H1 (cell line): Measurements from ENCODE around the gene KCNB1. TPM values are rescaled to one million over a fixed set of nuclear protein-coding genes. Genes with fewer than 3 reads are reported as not detected.
A peak's percentile ranks its signal among the peaks of the same experiment; 100 is the strongest.

Experiments
- CTCF ChIA-PET: fragments of 300-600 bp; sonication (Branson Sonifier 250); formaldehyde crosslinking; loops from one replicate; lab custom pipeline; 2021; ENCODE audit not compliant: partially characterized antibody; lab: Charles Lee
- POLR2A ChIA-PET: fragments of 300-600 bp; sonication (Branson Sonifier 250); formaldehyde crosslinking; loops from one replicate; lab custom pipeline; 2021; ENCODE audit warnings: inconsistent platforms; ENCODE audit not compliant: partially characterized antibody; lab: Charles Lee
- DNase-seq, 2 experiments: peaks; one replicate each; pipeline versions ENCODE4 v3.0.0 to v3.0.0-alpha.2; 2010 to 2022; ENCODE audit warnings: low spot score in 2 of 2, low read depth in 1 of 2, mixed read lengths in 1 of 2
- FAIRE-seq: peaks from 2 replicates; lab custom pipeline; 2011; peaks lifted over from hg19 to GRCh38; lab: Jason Lieb, UNC
- H2AFZ ChIP-seq: 2 replicates; pipeline ENCODE4 v1.8.1; 2012; ENCODE audit warnings: low read length, inconsistent platforms
- H2AK5ac ChIP-seq: 2 replicates; pipeline ENCODE4 v1.6.1; 2013; ENCODE audit warnings: low read depth, low read length
- H2BK120ac ChIP-seq: replicated peaks from 2 replicates; pipeline ENCODE3; 2013; ENCODE audit warnings: low read depth, low read length, inconsistent platforms
- H2BK12ac ChIP-seq: 2 replicates; pipeline ENCODE4 v1.6.1; 2013; ENCODE audit warnings: low read depth, low read length
- H2BK15ac ChIP-seq: 2 replicates; pipeline ENCODE4 v1.6.1; 2013; ENCODE audit warnings: low read length
- H2BK20ac ChIP-seq: 2 replicates; pipeline ENCODE4 v1.6.1; 2013; ENCODE audit warnings: low read length
- H2BK5ac ChIP-seq: 2 replicates; pipeline ENCODE4 v1.6.1; 2013; ENCODE audit warnings: low read depth, low read length
- H3K14ac ChIP-seq: 2 replicates; pipeline ENCODE4 v1.6.1; 2013; ENCODE audit warnings: inconsistent platforms; ENCODE audit not compliant: insufficient read length
- H3K18ac ChIP-seq: 2 replicates; pipeline ENCODE4 v1.6.1; 2013; ENCODE audit warnings: low read length; ENCODE audit errors: extremely low read depth
- H3K23ac ChIP-seq: 2 replicates; pipeline ENCODE4 v1.6.1; 2013; ENCODE audit warnings: inconsistent platforms; ENCODE audit not compliant: insufficient read length
- H3K23me2 ChIP-seq: 2 replicates; pipeline ENCODE4 v1.6.1; 2013; ENCODE audit warnings: low read depth, low read length
- H3K27ac ChIP-seq: 2 replicates; pipeline ENCODE4 v1.6.1; 2011; ENCODE audit warnings: low read depth, low read length, inconsistent platforms
- H3K27me3 ChIP-seq, 4 experiments: replicated peaks in 1 of 4; 1 replicate in 1 of 4; 2 replicates in 3 of 4; pipeline versions ENCODE4 v1.6.1 to v1.8.1; 2011 to 2013; ENCODE audit warnings: low read length in 3 of 4, mild to moderate bottlenecking in 3 of 4, inconsistent platforms in 2 of 4, mixed read lengths in 2 of 4, moderate library complexity in 1 of 4; ENCODE audit not compliant: control insufficient read depth in 3 of 4, insufficient read depth in 3 of 4; ENCODE audit errors: extremely low read depth in 1 of 4
- H3K36me3 ChIP-seq, 4 experiments: 2 replicates each; pipeline versions ENCODE4 v1.6.1 to v1.8.1; 2011 to 2013; ENCODE audit warnings: mild to moderate bottlenecking in 4 of 4, low read length in 3 of 4, moderate library complexity in 2 of 4, control low read depth in 1 of 4, inconsistent platforms in 1 of 4; ENCODE audit not compliant: insufficient read depth in 4 of 4, control insufficient read depth in 2 of 4
- H3K4ac ChIP-seq: replicated peaks from 2 replicates; pipeline ENCODE3; 2013; ENCODE audit warnings: low read length, low read depth, mixed read lengths, inconsistent platforms; ENCODE audit not compliant: insufficient read length
- H3K4me1 ChIP-seq, 4 experiments: replicated peaks in 1 of 4; 1 replicate in 1 of 4; 2 replicates in 3 of 4; pipeline versions ENCODE4 v1.6.1 to v1.8.1; 2011 to 2013; ENCODE audit warnings: low read length in 3 of 4, inconsistent platforms in 2 of 4, mixed read lengths in 1 of 4; ENCODE audit not compliant: insufficient read depth in 4 of 4, control insufficient read depth in 3 of 4
- H3K4me2 ChIP-seq, 2 experiments: 2 replicates each; pipeline versions ENCODE4 v1.6.1 to v1.8.1; 2011 to 2013; ENCODE audit warnings: low read depth in 2 of 2, low read length in 2 of 2, control low read depth in 1 of 2, inconsistent platforms in 1 of 2, mild to moderate bottlenecking in 1 of 2; ENCODE audit not compliant: insufficient read depth in 1 of 2
- H3K4me3 ChIP-seq, 4 experiments: fragments of 200-600, 300-600 bp in 1 of 4; sonication (generic), shearing (Covaris generic), sonication (Bioruptor Twin) in 1 of 4; 2 replicates each; pipeline versions ENCODE4 v1.5.1 to v1.8.1; 2011 to 2016; ENCODE audit warnings: low read length in 4 of 4, low read depth in 3 of 4, control low read depth in 2 of 4, inconsistent platforms in 2 of 4, mild to moderate bottlenecking in 2 of 4, mixed read lengths in 1 of 4, moderate library complexity in 1 of 4; ENCODE audit not compliant: insufficient read depth in 2 of 4; ENCODE audit errors: extremely low read depth in 1 of 4
- H3K56ac ChIP-seq: replicated peaks from 2 replicates; pipeline ENCODE3; 2013; ENCODE audit warnings: low read depth, mild to moderate bottlenecking, mixed read lengths, low read length, inconsistent platforms; ENCODE audit not compliant: insufficient read length
- H3K79me1 ChIP-seq: 2 replicates; pipeline ENCODE4 v1.6.1; 2013; ENCODE audit warnings: low read depth, low read length, control low read depth
- H3K79me2 ChIP-seq, 2 experiments: 2 replicates each; pipeline versions ENCODE4 v1.6.1 to v1.8.1; 2012 to 2013; ENCODE audit warnings: low read length in 2 of 2, mild to moderate bottlenecking in 2 of 2, inconsistent platforms in 1 of 2; ENCODE audit not compliant: insufficient read depth in 2 of 2, control insufficient read depth in 1 of 2
- H3K9ac ChIP-seq, 4 experiments: replicated peaks in 1 of 4; 1 replicate in 1 of 4; 2 replicates in 3 of 4; pipeline versions ENCODE4 v1.6.1 to v1.8.1; 2011 to 2013; ENCODE audit warnings: low read depth in 3 of 4, low read length in 3 of 4, control low read depth in 2 of 4, mild to moderate bottlenecking in 2 of 4, moderate library complexity in 2 of 4, inconsistent platforms in 1 of 4; ENCODE audit errors: extremely low read depth in 1 of 4
- H3K9me3 ChIP-seq, 2 experiments: 2 replicates each; pipeline versions ENCODE4 v1.6.1 to v1.8.1; 2012 to 2013; ENCODE audit warnings: mild to moderate bottlenecking in 2 of 2, moderate library complexity in 2 of 2, control low read depth in 1 of 2, inconsistent platforms in 1 of 2, low read depth in 1 of 2, low read length in 1 of 2, mixed read lengths in 1 of 2; ENCODE audit not compliant: insufficient read depth in 2 of 2
- H4K20me1 ChIP-seq, 2 experiments: replicated peaks in 1 of 2; 2 replicates each; pipeline versions ENCODE3 to v1.8.1; 2011 to 2013; ENCODE audit warnings: inconsistent platforms in 2 of 2, low read length in 2 of 2, mild to moderate bottlenecking in 1 of 2; ENCODE audit not compliant: insufficient read depth in 2 of 2, control insufficient read depth in 1 of 2
- H4K5ac ChIP-seq: 2 replicates; pipeline ENCODE4 v1.6.1; 2013; ENCODE audit warnings: low read length, low read depth, mixed read lengths, inconsistent platforms; ENCODE audit not compliant: insufficient read length
- H4K8ac ChIP-seq: 2 replicates; pipeline ENCODE4 v1.8.0; 2013; ENCODE audit warnings: mild to moderate bottlenecking, moderate library complexity, low read length, inconsistent platforms; ENCODE audit not compliant: insufficient read depth; ENCODE audit errors: extremely low read depth
- H4K91ac ChIP-seq: replicated peaks from 2 replicates; pipeline ENCODE3; 2013; ENCODE audit warnings: low read length, mixed read lengths, inconsistent platforms; ENCODE audit not compliant: insufficient read length
- ASH2L ChIP-seq: fragments of 200-600, 300-600 bp; sonication (generic); IDR thresholded peaks from one replicate; pipeline ENCODE4 v1.7.1; 2017; ENCODE audit warnings: low read length
- CBX8 ChIP-seq: fragments of 300-800, 300-1000 bp; sonication (generic); IDR thresholded peaks from 2 replicates; pipeline ENCODE4 v1.7.1; 2016; ENCODE audit warnings: low read depth, low read length, borderline replicate concordance
- CEBPB ChIP-seq: IDR thresholded peaks from 2 replicates; pipeline ENCODE4 v1.6.1; 2012; ENCODE audit warnings: low read depth, low read length
- CREB1 ChIP-seq: IDR thresholded peaks from 2 replicates; pipeline ENCODE4 v1.6.1; 2012; ENCODE audit warnings: inconsistent platforms
- GABPA ChIP-seq: IDR thresholded peaks from 2 replicates; pipeline ENCODE4 v1.6.1; 2011; ENCODE audit warnings: mild to moderate bottlenecking, low read length, moderate library complexity, borderline replicate concordance; ENCODE audit not compliant: insufficient read depth
- HDAC6 ChIP-seq: IDR thresholded peaks from one replicate; pipeline ENCODE4 v1.7.1; 2012; ENCODE audit warnings: low read depth, mild to moderate bottlenecking, inconsistent platforms, low read length, moderate library complexity
- JUN ChIP-seq: IDR thresholded peaks from 2 replicates; pipeline ENCODE4 v1.6.1; 2011; ENCODE audit warnings: low read depth, mild to moderate bottlenecking, improper control_type of control experiment, low read length
- KDM4A ChIP-seq: IDR thresholded peaks from one replicate; pipeline ENCODE4 v1.7.1; 2012; ENCODE audit warnings: low read depth, mild to moderate bottlenecking, moderate library complexity, low read length, inconsistent platforms; ENCODE audit not compliant: severe bottlenecking
- PHF8 ChIP-seq: fragments of 200-600 bp; sonication (generic); conservative IDR thresholded peaks from 2 replicates; pipeline ENCODE4 v1.7.1; 2012; ENCODE audit warnings: low read depth, mild to moderate bottlenecking, inconsistent platforms, low read length, moderate library complexity
- RFX5 ChIP-seq: IDR thresholded peaks from 2 replicates; pipeline ENCODE4 v1.6.1; 2011; ENCODE audit warnings: low read depth, low read length, improper control_type of control experiment, borderline replicate concordance
- RNF2 ChIP-seq: fragments of 200-900, 300-1000 bp; sonication (generic); IDR thresholded peaks from 2 replicates; pipeline ENCODE4 v1.7.1; 2016; ENCODE audit warnings: borderline replicate concordance, low read depth, mild to moderate bottlenecking, antibody characterized with exemption, low read length; ENCODE audit not compliant: poor library complexity, severe bottlenecking; ENCODE audit errors: missing control alignments
- SIN3A ChIP-seq, 2 experiments: IDR thresholded peaks in 1 of 2; conservative IDR thresholded peaks in 1 of 2; 2 replicates each; pipeline ENCODE4 v1.6.1; 2011 to 2012; ENCODE audit warnings: low read length in 2 of 2, improper control_type of control experiment in 1 of 2, low read depth in 1 of 2, mild to moderate bottlenecking in 1 of 2
- SIX5 ChIP-seq: IDR thresholded peaks from 2 replicates; pipeline ENCODE4 v1.6.1; 2011; ENCODE audit warnings: mild to moderate bottlenecking, low read depth, low read length
- TAF1 ChIP-seq: IDR thresholded peaks from 2 replicates; pipeline ENCODE4 v1.6.1; 2011; ENCODE audit warnings: mild to moderate bottlenecking, low read depth, low read length
- WGBS, 2 experiments: shearing (Covaris generic) in 1 of 2; methylation state at CpG; one replicate each; pipeline versions ENCODE4 v1.1.6 to v1.1.7; 2013 to 2015; ENCODE audit warnings: low lambda C conversion rate in 2 of 2, mixed read lengths in 2 of 2, inconsistent platforms in 1 of 2, low coverage in 1 of 2, missing lambda C conversion rate in 1 of 2; ENCODE audit not compliant: insufficient replicate concordance in 2 of 2, insufficient coverage in 1 of 2, insufficient read length in 1 of 2; ENCODE audit errors: extremely low coverage in 1 of 2, missing lambda C conversion rate in 1 of 2; 5-methylcytosine and 5-hydroxymethylcytosine counted together
- polyA plus RNA-seq, 7 experiments: library from polyadenylated mRNA; depleted of rRNA in 3 of 7; stranded (reverse) in 5 of 7; unstranded in 2 of 7; fragments of >200 nt in 5 of 7; fragments of 200-250 nt in 2 of 7; gene quantifications; 1 replicate in 5 of 7; 2 replicates in 1 of 7; 4 replicates in 1 of 7; pipeline versions ENCODE4 v1.2.1 to v1.2.3, GENCODE V29; 2011 to 2013; ENCODE audit warnings: missing spikeins in 2 of 7, mixed read lengths in 2 of 7
- total RNA-seq: library from RNA; stranded (reverse); fragmentation: NEBNext Ultra II Directional; extraction: Animal tissue kit (Norgen Biotek cat#: 25700); gene quantifications from 2 replicates; pipeline ENCODE4 v1.2.1, GENCODE V29; 2021

KCNB1 gene
- total and polyA plus RNA-seq, 2 of the 8 experiments (the other 6 are each of a cell fraction or from before 2014, with no cell fraction given) = 0.58 to 0.67 TPM

DNA sequence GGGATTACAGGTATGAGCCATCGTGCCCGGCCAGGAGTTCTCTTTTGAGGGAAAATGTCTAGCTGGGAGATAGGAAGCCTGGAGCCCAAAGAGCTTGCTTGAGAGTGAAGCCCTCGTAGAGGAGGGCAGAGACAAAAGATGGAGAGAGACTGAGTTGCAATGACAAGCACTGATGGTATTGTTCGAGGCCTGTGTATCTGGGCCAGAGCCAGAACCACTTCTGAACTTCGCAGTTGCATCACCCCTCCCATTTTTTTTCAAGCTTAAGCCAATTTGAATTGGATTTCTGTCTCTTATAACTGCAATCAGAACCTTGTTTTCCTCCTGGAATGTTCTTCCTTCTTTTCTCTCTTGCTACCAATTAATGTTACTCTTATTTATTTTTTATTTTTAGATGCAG is 83.1 kb downstream of the KCNB1 start:
- 0 out of 2 replicates have a peak overlapping the region, but pooled peaks have one; percentile 34 for H2BK20ac ChIP-seq
- ChIA-PET CTCF (interaction anchor here (0.8 to 5.5 kb wide), 7 partner anchors 10 to 142 kb away, joined by 3 to 21 read pairs (median 4); no protein-coding TSS in a partner anchor), POLR2A (no interaction called here)
- no peak overlapping the region for H3K27ac ChIP-seq
- H3K4me3 ChIP-seq = no peak overlapping the region
- H4K20me1 ChIP-seq = no peaks in the 10 kb centered on the region
- no peaks in the 10 kb centered on the region for H3K79me1 ChIP-seq
- no peak overlapping the region for H2BK5ac ChIP-seq
- H4K91ac ChIP-seq = no peak overlapping the region
- no peaks in the 10 kb centered on the region; a peak in 1 of 7 replicates for H3K27me3 ChIP-seq
- 94% methylated on average over 5 of the region's 5 CpGs; no CpG with 5 or more reads in 1 of the 2 experiments for WGBS, 2 experiments
- H2BK12ac ChIP-seq = no peak overlapping the region
- H2BK15ac ChIP-seq = no peak overlapping the region
- no peak overlapping the region for H3K4me2 ChIP-seq
- H3K18ac ChIP-seq = no peak overlapping the region
- H3K36me3 ChIP-seq = no peaks in the 10 kb centered on the region
- no peak overlapping the region for H3K9ac ChIP-seq
- no peaks in the 10 kb centered on the region for H3K79me2 ChIP-seq
- H4K8ac ChIP-seq = no peak overlapping the region
- peaks cover 0 to 6% (median 0%) of the 10 kb centered on the region in 4 experiments; a peak in 2 of 7 replicates for H3K4me1 ChIP-seq
- no peak overlapping the region for H3K23ac ChIP-seq
- DNase-seq = no peak
- H2AK5ac ChIP-seq = no peak overlapping the region
- no peaks in the 10 kb centered on the region for H3K23me2 ChIP-seq
- H3K56ac ChIP-seq = no peak overlapping the region
- H4K5ac ChIP-seq = no peak overlapping the region
- H3K4ac ChIP-seq = no peak overlapping the region
- no peak overlapping the region for H3K14ac ChIP-seq
- no peak overlapping the region for H2AFZ ChIP-seq
- no peaks in the 10 kb centered on the region for H3K9me3 ChIP-seq
- no peak overlapping the region for H2BK120ac ChIP-seq
- no peak for FAIRE-seq
- no peak for TF ChIP-seq KDM4A
- TF ChIP-seq TAF1 = no peak
- no peak for TF ChIP-seq RNF2
- TF ChIP-seq JUN = no peak
- no peak for TF ChIP-seq ASH2L
- no peak for TF ChIP-seq RFX5
- no peak for TF ChIP-seq SIX5
- no peak for TF ChIP-seq CBX8
- no peak for TF ChIP-seq CREB1
- TF ChIP-seq PHF8 = no peak
- TF ChIP-seq CEBPB = no peak
- TF ChIP-seq GABPA = no peak
- TF ChIP-seq SIN3A (conservative IDR thresholded peaks at IDR 0.05 in 1 of 2, IDR thresholded peaks at IDR 0.05 in 1 of 2; ENCODE audit: low read depth in 1 of 2, low read length in 2 of 2) = no peak
- no peak for TF ChIP-seq HDAC6
